Pons (tissue), 1 donor: ENCODE data around the gene ATP11C.
A peak's percentile ranks its signal among the peaks of the same experiment; 100 is the strongest.
"Not testable (repeated sequence)": the region's sequence is repeated elsewhere in the genome, so short reads cannot be mapped to it uniquely, and the experiment has no call there.

Experiments
- DNase-seq: peaks from one replicate; pipeline ENCODE4 v3.0.0-alpha.2; 2016; ENCODE audit warnings: low spot score

ATP11C gene

DNA sequence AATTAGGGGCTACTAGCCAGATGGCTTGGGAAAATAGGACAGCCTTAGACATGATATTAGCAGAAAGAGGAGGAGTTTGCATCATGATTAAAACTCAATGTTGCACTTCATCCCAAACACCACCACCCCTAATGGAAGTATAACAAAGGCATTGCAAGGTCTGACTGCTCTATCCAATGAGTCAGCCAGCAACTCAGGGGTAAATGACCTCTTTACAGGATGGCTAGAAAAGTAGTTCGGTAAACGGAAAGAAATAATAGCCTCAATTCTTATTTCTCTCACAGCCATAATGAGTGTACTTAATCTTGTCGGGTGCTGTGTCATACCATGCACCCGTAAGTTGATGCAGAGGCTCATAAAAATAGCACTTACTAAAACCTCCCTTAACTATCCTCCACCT lies 76.0 kb downstream of the ATP11C start:
- not testable (repeated sequence) for DNase-seq

DNA sequence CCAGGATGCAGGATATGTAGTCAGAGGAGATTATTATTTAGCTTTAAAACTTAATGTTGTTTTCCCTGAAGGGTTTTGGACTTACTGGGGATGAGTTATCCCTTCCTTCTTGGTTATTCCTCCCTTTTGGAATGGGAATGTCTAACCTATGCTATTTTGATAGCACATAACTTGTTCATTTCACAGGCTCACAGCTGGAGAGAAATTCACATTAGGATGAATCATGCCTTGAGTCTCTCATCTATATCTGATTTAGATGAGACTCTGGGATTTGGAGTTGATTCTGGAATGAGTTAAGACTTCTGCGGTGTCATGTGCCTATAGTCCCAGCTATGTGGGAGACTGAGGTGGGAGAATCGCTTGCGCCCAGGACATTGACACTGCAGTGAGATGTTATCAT lies 81.1 kb downstream of the ATP11C start:
- DNase-seq, result no peak

DNA sequence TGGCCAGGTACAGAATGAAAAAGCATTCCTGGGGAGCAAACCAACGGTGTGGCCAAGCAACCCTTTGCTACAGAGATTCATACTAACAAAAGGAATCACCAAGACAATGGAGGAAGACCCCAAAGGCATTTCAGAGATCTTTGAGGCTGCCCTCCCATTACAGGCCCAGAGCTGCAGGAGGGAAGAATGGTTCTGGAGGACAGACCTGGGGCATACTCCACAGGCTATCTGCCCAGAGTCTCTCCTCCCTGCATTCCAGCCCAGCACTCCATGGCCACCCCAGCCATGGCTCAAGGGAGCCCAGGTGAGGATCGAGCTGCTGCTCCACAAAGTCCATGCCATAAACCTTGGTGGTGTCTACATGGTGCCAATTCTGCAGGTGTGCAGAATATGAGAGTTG lies 81.9 kb downstream of the ATP11C start:
- no peak for DNase-seq

DNA sequence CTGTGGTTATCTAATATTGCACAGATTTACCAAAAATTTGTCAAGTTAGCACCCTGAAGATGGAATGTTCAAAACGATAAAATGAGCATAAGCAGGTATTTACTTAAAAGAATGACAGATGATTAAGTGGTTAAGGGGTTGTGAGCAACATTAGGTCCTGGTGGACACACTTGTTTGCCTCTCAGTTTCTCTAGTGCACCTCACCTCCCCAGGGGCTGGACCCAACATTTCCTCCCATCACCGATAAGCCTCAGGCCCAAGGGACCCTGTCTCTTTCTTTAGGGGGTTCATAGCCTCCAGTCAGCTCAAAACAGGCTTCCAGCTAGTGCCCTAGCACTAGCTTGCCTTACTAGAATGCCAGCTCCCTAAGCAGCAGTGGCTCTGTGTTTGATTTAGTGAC lies 88.0 kb downstream of the ATP11C start:
- DNase-seq, result no peak

DNA sequence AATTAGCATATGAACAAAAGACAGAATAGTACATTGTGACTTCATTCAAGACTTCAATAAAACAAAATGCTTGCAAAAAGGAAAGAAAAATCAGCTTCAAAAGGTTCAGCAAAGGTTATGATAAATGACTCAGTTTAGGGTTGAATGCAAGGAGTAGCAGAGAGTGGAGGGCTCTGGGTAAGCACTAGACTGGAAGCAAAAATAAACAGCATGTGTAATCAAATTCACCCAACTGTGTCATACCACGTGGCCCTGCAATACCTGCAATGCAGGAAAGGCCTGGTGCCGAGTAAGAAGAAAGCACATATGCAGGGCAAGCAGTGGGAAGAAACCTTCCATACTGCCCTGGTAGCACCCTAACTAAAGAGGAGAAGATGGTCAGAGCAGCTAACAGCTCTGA lies 88.7 kb downstream of the ATP11C start:
- DNase-seq, result no peak

DNA sequence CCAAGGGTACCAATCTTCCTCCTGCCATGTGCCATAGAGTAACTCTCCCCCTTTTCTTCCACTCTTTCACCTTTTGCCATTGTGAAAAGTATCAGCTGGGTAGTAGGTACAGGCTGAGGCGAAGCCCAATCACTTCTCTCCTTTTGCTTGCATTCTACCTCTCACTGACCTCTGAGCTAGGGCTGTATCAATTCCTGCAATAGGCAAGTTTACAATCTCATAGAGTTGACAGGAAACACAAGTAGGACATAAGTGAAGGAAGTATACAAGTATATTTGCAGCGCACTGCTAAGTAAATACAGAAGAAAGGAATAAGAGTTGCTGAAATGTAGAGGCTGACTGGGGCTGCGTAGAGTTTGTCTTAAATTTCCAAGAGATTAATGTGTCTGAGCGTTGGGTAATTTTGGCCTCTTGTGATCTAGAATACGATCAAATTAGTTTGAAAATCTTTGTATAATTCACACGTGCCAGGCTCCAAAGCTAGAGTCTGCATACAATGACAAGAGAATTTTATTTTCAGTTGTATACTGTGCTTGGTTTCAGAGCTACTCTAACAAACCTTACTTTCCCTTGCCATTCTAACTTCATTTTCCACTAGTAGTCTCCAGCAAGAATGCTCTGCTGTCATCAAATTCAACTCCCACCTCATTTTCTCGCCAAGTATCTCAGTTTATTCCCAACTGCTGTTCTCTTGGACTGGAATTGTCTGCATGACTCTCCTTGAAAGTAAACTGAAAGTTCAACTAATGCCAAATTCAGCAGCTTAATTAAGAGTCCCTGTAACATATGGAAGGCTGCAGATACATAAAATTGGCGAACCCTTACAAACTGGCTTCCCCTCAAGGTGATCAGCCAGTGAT lies 90.3 kb downstream of the ATP11C start:
- DNase-seq, result no peak

DNA sequence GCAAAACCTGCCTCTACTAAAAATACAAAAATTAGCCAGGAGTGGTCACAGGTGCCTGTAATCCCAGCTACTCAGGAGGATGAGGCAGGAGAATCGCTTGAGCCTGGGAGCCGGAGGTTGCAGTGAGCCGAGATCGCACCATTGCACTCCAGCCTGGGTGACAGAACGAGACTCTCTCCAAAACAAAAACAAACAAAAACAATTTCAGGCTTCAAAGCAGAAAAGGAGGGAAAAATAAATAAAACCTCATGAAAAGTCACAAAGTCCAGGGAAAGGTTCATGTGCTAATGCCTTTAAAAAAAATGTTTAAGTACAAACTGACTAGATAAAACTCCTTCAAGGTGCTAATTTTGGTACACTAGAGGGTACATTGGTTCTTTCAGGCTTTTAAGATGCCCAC lies 96.5 kb downstream of the ATP11C start:
- DNase-seq, result not testable (repeated sequence)

DNA sequence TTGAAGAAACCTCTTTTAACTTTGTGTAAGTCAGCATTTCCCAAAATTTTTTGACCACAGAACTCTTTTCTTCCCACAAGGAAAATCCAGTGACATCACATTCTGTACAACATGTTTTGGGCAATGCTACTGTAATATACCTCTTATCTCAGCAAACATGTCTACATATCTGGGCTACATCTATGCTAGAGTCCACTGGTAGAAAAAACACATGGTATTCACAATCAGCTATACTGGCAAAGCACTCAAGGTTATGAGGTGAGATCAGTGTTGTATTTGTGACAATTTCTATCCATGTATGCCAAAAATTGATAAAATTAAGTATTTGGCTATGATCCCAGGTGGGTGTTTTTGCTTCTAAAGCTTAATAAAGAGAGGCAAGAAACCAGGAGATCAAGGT lies 98.0 kb downstream of the ATP11C start:
- no peak for DNase-seq

DNA sequence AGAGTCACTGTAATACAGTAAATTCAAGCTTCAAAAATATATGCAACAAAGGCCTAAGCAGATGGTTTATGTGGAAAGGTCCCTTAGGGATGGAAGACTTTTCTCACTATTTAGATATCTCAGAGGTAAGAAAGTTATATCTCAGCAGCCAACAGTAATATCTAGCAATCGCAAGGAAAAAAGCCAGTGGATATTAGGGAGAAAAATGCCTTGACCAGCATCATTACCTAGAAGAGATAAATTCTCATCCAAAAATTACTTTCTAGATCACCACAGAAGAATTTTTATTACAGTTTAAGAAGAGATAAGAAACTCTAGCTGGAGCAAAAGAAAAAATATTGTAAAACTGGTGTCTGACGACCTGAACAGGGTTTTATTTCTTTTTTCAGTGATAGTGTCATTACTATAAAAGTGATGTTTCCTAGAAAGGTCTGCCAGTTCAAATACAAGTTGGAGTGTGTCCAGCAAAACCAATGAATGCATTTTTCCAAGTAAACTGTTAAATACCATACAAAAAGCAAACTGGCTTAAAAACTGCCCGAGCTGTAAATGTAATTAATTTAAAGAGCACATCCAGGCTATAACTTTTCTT lies 100.0 kb downstream of the ATP11C start:
- DNase-seq, result no peak

DNA sequence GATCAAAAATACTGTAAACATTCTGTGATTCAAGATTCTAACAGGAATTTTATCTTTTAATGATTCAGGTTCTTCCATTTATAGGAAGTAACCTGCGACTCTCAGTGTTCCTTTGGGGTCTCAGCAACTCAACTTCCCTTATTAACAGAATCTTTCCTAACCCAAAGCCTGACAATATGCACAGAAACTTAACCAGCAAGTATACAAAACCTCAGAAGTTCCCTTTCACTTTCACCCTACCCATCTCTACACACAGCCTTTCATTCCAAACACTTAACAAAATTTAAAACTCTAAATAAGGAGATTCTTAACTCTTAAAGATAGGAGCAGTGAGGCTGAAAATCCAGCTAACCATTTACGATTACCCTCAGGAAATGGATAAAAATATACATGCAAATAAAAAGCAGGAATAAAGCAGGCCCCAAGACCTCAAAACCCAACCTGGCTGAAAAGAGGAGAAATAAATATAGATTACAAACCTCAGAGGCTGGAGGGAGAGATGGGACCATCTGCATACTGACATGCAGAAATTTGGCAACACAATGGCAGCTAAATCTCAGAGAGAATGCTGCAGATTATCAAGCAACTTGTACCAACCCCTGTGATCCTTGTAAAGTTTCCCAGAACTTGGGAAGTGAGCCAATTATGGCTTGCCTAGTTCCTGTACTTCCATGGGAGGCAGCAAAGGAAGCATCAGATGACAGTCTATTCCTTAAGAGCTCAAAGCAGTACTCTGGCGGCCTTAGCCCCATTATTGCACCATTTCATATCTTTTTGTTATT lies 101.0 kb downstream of the ATP11C start:
- no peak for DNase-seq

DNA sequence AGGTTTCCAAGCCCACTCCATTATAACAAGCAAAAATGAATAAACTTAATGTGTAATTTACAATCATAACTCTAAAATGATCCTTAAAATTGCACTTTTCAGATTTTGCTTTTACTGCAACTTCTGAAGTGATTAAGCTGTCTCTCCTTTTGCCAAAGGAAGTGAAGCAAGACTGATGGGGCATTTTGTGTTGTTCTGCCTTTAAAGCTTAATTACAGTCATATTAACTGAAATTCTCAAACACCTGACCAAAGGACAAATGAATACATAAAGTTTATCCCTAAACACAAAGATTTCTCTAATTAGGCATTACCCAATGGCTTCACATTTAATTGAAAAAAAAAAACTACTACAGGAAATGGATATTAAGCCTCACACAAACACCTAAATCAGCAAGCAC lies 101.8 kb downstream of the ATP11C start:
- no peak for DNase-seq

DNA sequence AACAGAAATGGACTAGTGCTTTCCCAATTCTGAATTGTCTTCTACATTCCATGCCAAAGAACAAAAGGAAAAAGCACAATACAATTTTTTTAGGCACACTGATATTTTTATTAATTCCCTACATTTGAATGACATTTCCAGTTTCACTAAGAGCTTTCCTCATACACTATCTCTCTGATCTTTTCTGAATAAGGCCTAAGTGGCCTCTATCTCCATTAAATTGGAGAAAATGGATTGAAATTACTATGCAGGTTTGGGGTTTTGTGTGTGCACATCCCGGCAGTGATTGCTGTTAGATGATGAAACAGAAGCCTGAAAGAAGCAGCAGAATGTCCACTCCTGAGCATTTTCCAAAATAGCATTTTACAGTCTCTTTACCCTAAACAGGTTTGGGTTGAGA lies 104.0 kb downstream of the ATP11C start:
- DNase-seq, result no peak

DNA sequence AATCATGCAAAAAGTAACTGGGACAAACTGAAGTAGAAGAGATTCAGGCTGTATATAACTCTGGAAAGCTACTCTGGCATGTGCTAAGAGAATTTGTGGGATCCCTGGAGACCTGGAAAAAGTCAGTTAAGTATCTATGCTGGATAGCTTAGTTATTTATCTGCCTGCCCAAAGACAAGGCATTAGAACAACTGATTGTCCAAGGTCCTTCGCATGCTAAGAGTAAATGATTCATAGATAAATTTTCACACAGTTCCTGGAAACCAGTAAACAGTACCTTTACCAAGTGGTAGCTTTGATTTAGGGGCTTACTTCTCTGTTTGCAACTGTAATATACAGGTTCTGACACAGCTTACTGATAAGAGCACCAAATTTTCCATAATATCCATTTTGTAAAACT lies 104.8 kb downstream of the ATP11C start:
- no peak for DNase-seq

DNA sequence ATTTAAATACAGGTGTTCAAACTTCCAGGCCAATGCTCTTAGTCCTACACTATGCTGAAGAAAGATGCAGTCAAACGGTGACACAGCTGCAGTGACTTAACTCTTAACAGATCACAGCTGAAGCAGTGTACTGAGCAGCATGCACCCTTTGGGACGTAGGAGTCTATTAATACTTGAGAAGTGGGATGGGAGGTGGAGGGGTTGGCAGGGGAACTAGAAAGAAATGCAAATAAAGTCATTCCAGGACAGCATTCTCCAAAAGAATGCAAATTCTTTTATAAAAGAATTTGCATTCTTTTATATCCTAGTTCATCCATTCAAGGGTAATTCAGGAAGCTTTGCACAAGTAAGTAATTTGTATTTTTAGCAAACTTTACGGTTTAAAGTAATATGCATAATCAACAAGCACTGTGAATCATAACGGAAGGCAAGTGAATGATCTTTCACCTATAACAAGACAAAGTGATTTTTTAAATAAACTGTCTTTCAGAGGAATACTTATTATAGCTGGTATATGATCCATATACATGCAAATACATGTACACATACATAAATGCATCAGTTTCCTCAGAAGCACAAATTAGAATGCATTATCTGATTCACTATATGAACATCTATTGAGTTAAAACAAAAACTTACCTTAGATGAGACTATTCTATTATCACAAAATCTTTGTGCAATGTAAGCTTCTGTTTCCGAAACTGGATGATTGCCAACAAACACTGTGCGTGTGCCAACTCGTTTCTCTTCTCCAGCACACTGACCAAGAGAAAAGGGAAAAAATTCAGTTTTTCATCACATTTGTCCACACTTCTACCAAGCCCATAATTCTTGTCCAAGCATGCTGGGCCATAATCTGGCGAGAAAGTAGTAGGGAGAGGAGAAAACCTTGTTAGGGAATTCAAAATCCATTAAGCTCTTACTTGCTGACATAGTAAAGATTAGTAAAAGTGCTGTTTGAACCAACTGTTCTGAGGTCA lies 106.5 kb downstream of the ATP11C start:
- DNase-seq, result peak; percentile 26

DNA sequence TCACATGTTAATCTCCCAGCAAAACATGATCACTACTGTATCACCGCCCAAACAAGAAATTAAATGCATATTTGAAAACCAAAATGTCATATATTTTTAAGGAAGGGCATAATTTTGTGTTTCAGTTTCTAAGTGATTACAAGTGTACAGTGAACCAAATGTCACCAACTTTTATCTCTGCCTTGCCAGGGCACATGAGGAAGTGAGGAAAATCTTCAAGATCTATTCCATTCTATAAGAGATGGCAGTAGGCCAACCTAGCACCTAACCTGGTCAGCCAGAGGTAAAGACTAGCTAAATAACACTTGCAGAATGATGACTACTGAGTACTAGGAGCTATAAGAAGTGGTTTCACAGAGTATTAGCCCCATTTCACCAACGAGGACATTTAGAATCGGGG lies 107.2 kb downstream of the ATP11C start:
- no peak for DNase-seq

DNA sequence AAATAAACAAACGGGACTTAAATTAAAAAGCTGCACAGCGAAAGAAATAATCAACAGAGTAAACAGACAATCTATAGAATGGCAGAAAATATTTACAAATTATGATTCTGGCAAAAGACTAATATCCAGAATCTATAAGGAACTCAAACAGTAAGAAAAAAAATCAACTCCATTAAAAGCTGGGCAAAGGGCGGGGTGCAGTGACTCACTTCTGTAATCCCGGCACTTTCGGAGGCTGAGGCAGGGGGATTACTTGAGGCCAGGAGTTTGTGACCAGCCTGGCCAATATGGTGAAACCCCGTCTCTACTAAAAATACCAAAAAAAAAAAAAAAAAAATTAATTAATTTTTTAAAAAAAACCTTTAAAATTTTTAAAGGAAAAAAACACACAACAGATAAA lies 109.0 kb downstream of the ATP11C start:
- DNase-seq, result no peak

DNA sequence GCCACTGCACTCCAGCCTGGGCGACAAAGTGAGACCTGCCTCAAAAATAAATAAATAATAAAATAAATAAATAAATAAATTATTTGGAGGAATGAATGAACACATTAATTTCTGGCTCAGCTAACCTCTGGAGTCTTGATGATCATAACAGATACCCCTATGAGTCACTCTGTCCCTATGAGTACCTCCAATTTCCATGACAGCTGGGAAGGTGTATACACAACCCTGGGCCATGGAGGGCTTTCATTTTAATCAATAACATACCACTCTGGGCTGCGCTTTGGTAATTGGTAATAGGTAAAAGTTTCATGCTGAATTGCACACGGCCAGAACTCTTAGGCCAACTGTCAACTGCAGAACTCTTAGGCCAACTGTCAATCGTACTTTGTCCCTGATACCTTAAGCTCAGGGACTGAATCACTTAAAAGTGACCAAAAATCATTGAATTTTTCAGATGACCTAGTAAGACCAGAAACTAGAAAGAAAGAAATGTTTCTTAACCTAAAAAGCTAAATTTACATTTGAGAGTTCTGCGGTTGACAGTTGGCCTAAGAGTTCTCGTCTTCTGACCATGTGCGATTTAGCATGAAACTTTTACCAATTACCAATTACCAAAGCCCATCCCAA lies 112.4 kb downstream of the ATP11C start:
- DNase-seq, result no peak

DNA sequence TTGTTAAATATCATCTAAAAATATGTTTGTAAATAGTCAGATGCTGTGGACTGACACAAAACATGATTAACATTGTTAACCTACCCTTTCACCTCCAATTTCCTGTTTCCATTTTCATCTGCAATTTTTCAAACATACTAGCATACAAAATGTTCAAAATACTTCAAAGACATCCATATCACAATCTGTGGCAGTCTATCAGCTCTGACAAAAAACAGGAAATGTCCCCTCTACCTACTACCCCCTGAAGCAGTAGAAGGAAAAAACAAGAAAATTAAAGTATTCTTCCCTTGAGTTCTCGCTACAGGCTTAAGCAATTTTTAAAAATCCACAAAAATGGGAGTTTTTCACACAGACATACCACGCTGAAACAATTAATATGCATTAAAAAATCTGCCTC lies 116.6 kb downstream of the ATP11C start:
- no peak for DNase-seq

DNA sequence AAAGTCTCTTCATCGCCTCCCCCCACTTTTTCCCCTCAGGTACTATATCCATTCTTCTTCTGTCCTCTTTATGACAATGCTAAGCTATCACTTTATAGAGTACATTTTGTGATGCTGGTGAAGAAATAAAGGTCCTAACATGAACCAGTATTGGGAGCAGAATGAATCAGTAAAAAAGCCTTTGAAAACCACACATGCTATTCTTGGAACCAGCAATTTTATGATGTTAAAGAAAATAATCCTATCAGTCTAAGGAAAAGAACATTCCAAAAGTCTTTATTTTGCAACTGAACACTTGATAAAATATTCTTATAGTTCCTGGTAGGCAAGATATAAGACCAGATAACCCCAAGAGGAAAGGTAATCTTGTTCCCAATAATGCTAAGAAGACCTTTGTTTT lies 117.1 kb downstream of the ATP11C start:
- DNase-seq, result no peak

DNA sequence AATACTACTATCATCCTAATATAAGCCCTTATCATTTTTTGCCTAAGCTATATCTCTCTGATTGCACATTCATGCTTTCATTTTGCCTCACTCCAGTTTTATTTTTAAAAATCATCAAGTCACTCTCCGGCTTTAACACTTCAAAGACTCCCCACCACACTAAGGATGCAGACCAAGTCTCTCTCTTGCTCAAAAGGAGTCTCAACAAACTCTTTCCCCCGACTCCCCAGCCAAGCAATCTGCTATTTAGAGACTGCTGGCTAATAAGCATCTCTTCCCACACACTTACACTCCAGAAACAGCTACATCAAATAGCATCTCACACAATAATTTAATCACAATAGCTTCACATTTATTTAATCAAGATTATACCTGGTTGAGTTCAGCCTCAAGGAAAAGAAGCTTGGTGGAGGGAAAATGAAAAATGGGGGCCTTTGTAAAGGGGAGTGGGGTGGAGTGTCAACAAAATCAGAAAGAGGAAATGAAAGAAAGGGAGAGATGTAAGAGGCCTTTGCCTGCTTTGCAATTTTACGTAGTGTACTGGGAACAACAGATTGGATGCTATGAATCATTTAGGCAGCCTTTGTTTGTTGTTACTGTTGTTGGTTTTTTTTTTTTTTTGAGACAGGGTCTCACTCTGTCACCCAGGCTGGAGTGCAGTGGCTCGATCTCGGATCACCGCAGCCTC lies 120.8 kb downstream of the ATP11C start:
- no peak for DNase-seq

DNA sequence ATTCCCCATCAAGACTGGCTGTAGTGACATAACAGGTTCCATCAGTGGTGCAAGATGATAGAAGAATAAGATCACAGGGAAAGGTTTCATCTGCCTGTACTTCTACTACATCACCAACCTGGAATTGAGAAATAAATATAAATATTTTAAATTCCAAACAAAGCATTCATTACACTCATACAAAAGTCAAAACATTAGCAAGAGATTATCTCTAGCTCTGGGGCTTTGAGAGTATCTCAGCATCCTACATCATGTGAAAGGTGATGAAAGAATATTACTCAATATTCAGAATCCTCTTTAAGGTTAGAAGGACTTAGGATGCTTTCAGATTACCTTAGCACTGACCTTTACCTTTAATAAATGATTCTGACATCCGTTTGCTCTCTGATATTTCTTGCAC lies 128.4 kb downstream of the ATP11C start:
- no peak for DNase-seq
